ENCODE data around the gene OR5A2. TPM values are rescaled to one million over a fixed set of nuclear protein-coding genes. Genes with fewer than 3 reads are reported as not detected.

OR5A2 gene, protein sequence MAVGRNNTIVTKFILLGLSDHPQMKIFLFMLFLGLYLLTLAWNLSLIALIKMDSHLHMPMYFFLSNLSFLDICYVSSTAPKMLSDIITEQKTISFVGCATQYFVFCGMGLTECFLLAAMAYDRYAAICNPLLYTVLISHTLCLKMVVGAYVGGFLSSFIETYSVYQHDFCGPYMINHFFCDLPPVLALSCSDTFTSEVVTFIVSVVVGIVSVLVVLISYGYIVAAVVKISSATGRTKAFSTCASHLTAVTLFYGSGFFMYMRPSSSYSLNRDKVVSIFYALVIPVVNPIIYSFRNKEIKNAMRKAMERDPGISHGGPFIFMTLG
- not detected in 2 replicates for total RNA-seq

DNA sequence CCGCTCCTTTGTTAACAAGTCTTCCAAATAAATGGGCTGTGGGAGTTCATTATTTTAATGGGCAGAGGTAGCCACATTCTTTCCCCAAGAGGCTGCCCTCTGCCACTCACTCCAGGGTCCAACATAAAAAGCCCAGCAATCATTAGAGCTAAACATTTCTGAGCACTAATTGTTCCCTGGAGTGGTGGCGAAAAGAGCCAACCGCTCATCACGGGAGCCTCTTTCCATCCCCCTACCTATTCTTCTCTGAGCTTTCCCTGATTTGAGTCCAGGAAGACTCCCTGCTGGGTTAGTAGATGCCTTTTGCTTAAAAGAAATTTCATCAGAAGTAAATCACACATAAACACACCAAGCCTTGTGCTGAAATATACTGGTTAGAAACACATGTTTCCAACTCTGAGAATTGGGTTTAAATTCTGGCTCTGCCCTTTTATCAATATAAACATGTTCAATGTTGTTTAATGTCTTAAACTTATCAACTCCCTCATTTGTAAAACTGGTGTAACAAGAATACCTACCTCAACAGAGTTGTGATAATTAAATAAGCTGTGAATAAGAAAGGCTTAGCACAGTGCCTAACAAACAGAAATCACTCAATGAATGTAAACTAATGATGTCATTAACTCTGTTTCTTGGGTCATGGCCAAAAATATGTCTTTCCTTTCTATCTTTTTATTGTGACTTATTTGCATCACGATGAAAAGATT is at the start of gene OR5A2:
OR5A2 (minus strand) TSS at position 53 of the 707 bp plus-strand sequence. CDS start 3,460 bp downstream, outside the sequence.

DNA sequence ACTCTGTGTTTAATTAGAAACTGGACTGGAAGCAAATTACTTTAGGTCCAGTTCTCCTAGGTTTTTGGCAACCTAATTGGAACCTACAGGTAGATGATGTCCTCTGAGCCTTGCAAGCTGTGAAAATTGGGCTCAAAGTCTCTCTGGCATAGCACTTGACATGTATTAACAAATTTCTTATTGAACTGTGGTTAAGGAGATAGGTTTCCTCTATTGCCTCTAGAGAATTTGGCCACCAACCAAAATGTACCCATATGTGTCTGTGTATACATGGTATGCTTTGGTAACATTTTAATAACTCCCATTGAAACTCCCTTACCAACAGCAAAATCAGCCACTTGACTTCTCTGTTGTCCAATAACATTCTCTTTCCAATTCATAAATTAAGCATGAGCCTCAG is 46.8 kb upstream of the OR5A2 start, which contains the start of gene OR4D10:
OR4D10 (plus strand) TSS at position 301 of the 400 bp plus-strand sequence. CDS start 4,115 bp downstream, outside the sequence.

DNA sequence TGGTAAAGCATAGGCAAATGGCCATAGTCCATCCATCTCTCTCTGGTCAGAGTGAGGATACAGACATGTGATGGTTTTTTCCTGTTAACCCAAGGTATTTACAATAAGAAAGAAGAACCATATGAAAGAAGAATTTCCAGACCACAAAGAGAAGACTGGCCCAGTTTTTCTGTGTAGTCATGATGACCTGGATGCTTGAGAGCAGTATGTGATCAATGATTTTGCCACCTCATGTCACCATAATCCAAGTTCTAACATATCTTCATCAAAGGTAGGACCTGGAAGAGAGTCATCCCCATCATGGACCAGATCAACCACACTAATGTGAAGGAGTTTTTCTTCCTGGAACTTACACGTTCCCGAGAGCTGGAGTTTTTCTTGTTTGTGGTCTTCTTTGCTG is 30.4 kb upstream of the OR5A2 start, which contains the start of gene OR4D6:
OR4D6 (plus strand) TSS at position 301 of the 400 bp plus-strand sequence; CDS start at position 301, 0 bp downstream.

DNA sequence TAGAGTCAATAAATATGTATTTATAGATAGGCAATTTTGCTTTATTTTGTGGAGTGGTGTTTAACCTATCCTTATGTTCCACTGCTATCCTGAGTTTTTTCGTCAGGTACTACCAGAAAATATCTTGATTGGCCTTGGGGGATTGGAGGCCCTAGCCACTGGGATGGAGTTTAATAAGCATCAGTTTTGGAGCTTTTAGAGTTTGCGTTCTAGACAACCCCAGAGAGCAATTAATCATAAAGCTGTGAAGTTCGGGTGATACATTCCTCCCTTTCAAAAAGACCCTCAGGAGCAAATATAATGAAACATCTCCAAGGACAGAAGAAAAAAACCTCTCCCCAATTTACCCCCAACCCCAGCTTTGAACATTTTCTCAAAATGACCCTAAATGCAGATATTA is 10.0 kb upstream of the OR5A2 start, which contains the start of gene OR5A1:
OR5A1 (plus strand) TSS at position 301 of the 400 bp plus-strand sequence. CDS start 6,700 bp downstream, outside the sequence.

Other genes with a start within 250 kb of the OR5A2 start
- gene MPEG1, start 213.5 kb downstream of the OR5A2 start, total RNA-seq: not detected in 2 replicates
- gene OR5AN1, start 67.5 kb downstream of the OR5A2 start, total RNA-seq: not detected in 2 replicates
- not detected in 2 replicates for gene OR5A1, start 10.1 kb upstream of the OR5A2 start, total RNA-seq
- gene OR4D6, start 30.5 kb upstream of the OR5A2 start, total RNA-seq: not detected in 2 replicates
- gene OR4D10, start 46.9 kb upstream of the OR5A2 start, total RNA-seq: not detected in 2 replicates
- not detected in 2 replicates for gene OR4D11, start 77.2 kb upstream of the OR5A2 start, total RNA-seq
- gene OR4D9, start 85.1 kb upstream of the OR5A2 start, total RNA-seq: not detected in 2 replicates
- 38.8 and 41.0 TPM in 2 replicates for gene OSBP, start 189.4 kb upstream of the OR5A2 start, total RNA-seq
- gene PATL1, start 242.6 kb upstream of the OR5A2 start, total RNA-seq: 12.4 and 19.6 TPM in 2 replicates